GM19467 (cell line): ENCODE results near the gene OAS2.

Experiments
- ATAC-seq: cut with Tn5 transposase; IDR thresholded peaks from one replicate; pipeline ENCODE4 v1.9.1; 2021; ENCODE audit warnings: mild to moderate bottlenecking, moderate library complexity; ENCODE audit not compliant: unreplicated experiment

Gene OAS2

GRCh38 chr12:113007166-113007565 lies 28.8 kb downstream of the OAS2 start:
- no peak for ATAC-seq

- no peak for ATAC-seq
Measured at GRCh38 chr12:113010701-113011100, 32.4 kb downstream of the OAS2 start.

- no peak for ATAC-seq
Measured at GRCh38 chr12:113014565-113014964, 36.2 kb downstream of the OAS2 start.

GRCh38 chr12:113016796-113017195 lies 38.5 kb downstream of the OAS2 start:
- ATAC-seq: no peak

- no peak for ATAC-seq
Measured at GRCh38 chr12:113019025-113019424, 40.7 kb downstream of the OAS2 start.

- no peak for ATAC-seq
Measured at GRCh38 chr12:113021500-113021899, 43.2 kb downstream of the OAS2 start.

GRCh38 chr12:113022563-113023297 lies 44.4 kb downstream of the OAS2 start:
- ATAC-seq: no peak

GRCh38 chr12:113027726-113028125 lies 49.4 kb downstream of the OAS2 start:
- no peak for ATAC-seq

GRCh38 chr12:113030875-113031525 lies 52.7 kb downstream of the OAS2 start:
- no peak for ATAC-seq

- ATAC-seq: no peak
Measured at GRCh38 chr12:113039911-113040445, 61.7 kb downstream of the OAS2 start.

GRCh38 chr12:113040722-113041171 lies 62.4 kb downstream of the OAS2 start:
- ATAC-seq: no peak

GRCh38 chr12:113041560-113041959 lies 63.2 kb downstream of the OAS2 start:
- no peak for ATAC-seq

- ATAC-seq: no peak
Measured at GRCh38 chr12:113043240-113043639, 64.9 kb downstream of the OAS2 start.

- no peak for ATAC-seq
Measured at GRCh38 chr12:113044516-113044915, 66.2 kb downstream of the OAS2 start.

GRCh38 chr12:113048716-113049127 lies 70.4 kb downstream of the OAS2 start:
- ATAC-seq: no peak

GRCh38 chr12:113049976-113050742 lies 71.8 kb downstream of the OAS2 start:
- ATAC-seq: no peak

- ATAC-seq: no peak
Measured at GRCh38 chr12:113050795-113051194, 72.5 kb downstream of the OAS2 start.

- no peak for ATAC-seq
Measured at GRCh38 chr12:113051759-113052158, 73.4 kb downstream of the OAS2 start.

- ATAC-seq: no peak
Measured at GRCh38 chr12:113052326-113052725, 74.0 kb downstream of the OAS2 start.

GRCh38 chr12:113054948-113055486 lies 76.7 kb downstream of the OAS2 start:
- ATAC-seq: no peak
